Measurements from ENCODE around the gene NKAIN2.

The NKAIN2 gene

GRCh38 chr6:123899745-123900144 is 96.1 kb downstream of the NKAIN2 start:
- H3K27ac ChIP-seq (ENCODE audit: low read depth, low read length): no peak overlapping the region
- no peak overlapping the region for H2AFZ ChIP-seq (ENCODE audit: low read depth, low read length, severe bottlenecking)
- no peaks in the 10 kb centered on the region for H3K27me3 ChIP-seq (ENCODE audit: low read length)
- H3K79me2 ChIP-seq (ENCODE audit: insufficient read depth, low read length): no peaks in the 10 kb centered on the region
- no peak overlapping the region for H3K4me3 ChIP-seq (ENCODE audit: insufficient read depth, low read length, poor library complexity, severe bottlenecking)
- no peaks in the 10 kb centered on the region for H3K9me2 ChIP-seq (replicated peaks; ENCODE audit: insufficient read depth, low read length)
- no peaks in the 10 kb centered on the region for H3K36me3 ChIP-seq (ENCODE audit: low read length)
- H3K4me2 ChIP-seq (ENCODE audit: low read depth, low read length, poor library complexity, severe bottlenecking): no peak overlapping the region
- H3F3A ChIP-seq (ENCODE audit: insufficient read depth): no peaks in the 10 kb centered on the region
- no peak for TF ChIP-seq CTCF (IDR thresholded peaks at IDR 0.05; ENCODE audit: insufficient read depth, low read length, poor library complexity, severe bottlenecking)
- TF ChIP-seq EZH2phosphoT487 (conservative IDR thresholded peaks at IDR 0.05; ENCODE audit: low read length): no peak
- no peaks in the 10 kb centered on the region for H4K20me1 ChIP-seq (ENCODE audit: low read depth, low read length)
- no peaks in the 10 kb centered on the region for H3K9me3 ChIP-seq (ENCODE audit: insufficient read depth, low read length)
- H3K9ac ChIP-seq (ENCODE audit: low read length): no peak overlapping the region

- TF ChIP-seq EZH2phosphoT487 (conservative IDR thresholded peaks at IDR 0.05; ENCODE audit: low read length): no peak
- TF ChIP-seq CTCF (IDR thresholded peaks at IDR 0.05; ENCODE audit: insufficient read depth, low read length, poor library complexity, severe bottlenecking): no peak
- H3K4me3 ChIP-seq (ENCODE audit: insufficient read depth, low read length, poor library complexity, severe bottlenecking): no peak overlapping the region
- no peaks in the 10 kb centered on the region for H4K20me1 ChIP-seq (ENCODE audit: low read depth, low read length)
- H2AFZ ChIP-seq (ENCODE audit: low read depth, low read length, severe bottlenecking): no peak overlapping the region
- no peaks in the 10 kb centered on the region for H3K9me2 ChIP-seq (replicated peaks; ENCODE audit: insufficient read depth, low read length)
- H3K4me2 ChIP-seq (ENCODE audit: low read depth, low read length, poor library complexity, severe bottlenecking): no peak overlapping the region
- no peaks in the 10 kb centered on the region for H3K9me3 ChIP-seq (ENCODE audit: insufficient read depth, low read length)
- H3K79me2 ChIP-seq (ENCODE audit: insufficient read depth, low read length): no peaks in the 10 kb centered on the region
- no peak overlapping the region for H3K27ac ChIP-seq (ENCODE audit: low read depth, low read length)
- no peak overlapping the region for H3K9ac ChIP-seq (ENCODE audit: low read length)
- no peaks in the 10 kb centered on the region for H3F3A ChIP-seq (ENCODE audit: insufficient read depth)
- no peaks in the 10 kb centered on the region for H3K27me3 ChIP-seq (ENCODE audit: low read length)
- H3K36me3 ChIP-seq (ENCODE audit: low read length): no peaks in the 10 kb centered on the region
These were observed 97.8 kb downstream of the NKAIN2 start for GRCh38 chr6:123901436-123901835.

- Histone ChIP-seq H3K36me3 (ENCODE audit: low read length) (no peaks in the 10 kb centered on the region), H3K9ac (ENCODE audit: low read length) (no peak overlapping the region), H3K27ac (ENCODE audit: low read depth, low read length) (no peak overlapping the region), H3K4me2 (ENCODE audit: low read depth, low read length, poor library complexity, severe bottlenecking) (no peak overlapping the region), H3K4me3 (ENCODE audit: insufficient read depth, low read length, poor library complexity, severe bottlenecking) (no peak overlapping the region), H3K9me3 (ENCODE audit: insufficient read depth, low read length) (no peaks in the 10 kb centered on the region), H3K79me2 (ENCODE audit: insufficient read depth, low read length) (no peaks in the 10 kb centered on the region), H3K9me2 (replicated peaks; ENCODE audit: insufficient read depth, low read length) (no peaks in the 10 kb centered on the region), H4K20me1 (ENCODE audit: low read depth, low read length) (no peaks in the 10 kb centered on the region), H3F3A (ENCODE audit: insufficient read depth) (no peaks in the 10 kb centered on the region), H2AFZ (ENCODE audit: low read depth, low read length, severe bottlenecking) (no peak overlapping the region), H3K27me3 (ENCODE audit: low read length) (no peaks in the 10 kb centered on the region)
- TF ChIP-seq CTCF (IDR thresholded peaks at IDR 0.05; ENCODE audit: insufficient read depth, low read length, poor library complexity, severe bottlenecking): no peak
- no peak for TF ChIP-seq EZH2phosphoT487 (conservative IDR thresholded peaks at IDR 0.05; ENCODE audit: low read length)
These were observed 99.2 kb downstream of the NKAIN2 start for GRCh38 chr6:123902738-123903313.
